Measurements from ENCODE around the gene PRKCE.
A peak's percentile ranks its signal among the peaks of the same experiment; 100 is the strongest.
"Not testable (repeated sequence)": the region's sequence is repeated elsewhere in the genome, so short reads cannot be mapped to it uniquely, and the experiment has no call there.

PRKCE gene

DNA sequence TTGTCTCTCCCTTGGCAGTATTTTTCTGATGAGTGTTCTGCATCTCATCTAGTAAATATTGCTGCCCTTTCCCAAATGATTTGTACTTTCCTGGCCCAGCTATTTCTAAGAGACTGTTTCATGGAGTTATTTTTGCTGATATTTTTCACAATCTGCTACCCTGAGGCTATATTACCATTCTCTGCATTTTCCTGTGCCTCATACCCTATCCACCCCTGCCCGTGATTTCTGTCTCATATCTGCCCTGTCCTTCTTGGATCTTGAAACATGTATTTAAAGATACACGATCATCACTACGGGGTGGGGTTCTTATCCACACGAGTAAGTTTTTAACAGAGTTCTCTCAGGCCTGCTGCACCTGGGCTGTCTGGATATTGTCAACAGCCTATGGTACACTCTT, 556.1 kb downstream of the PRKCE start:
- no peak for TF ChIP-seq ZNF274 (IDR thresholded peaks at IDR 0.05; ENCODE audit: low read depth, low read length)
- no peak overlapping the region for H3K4me3 ChIP-seq (ENCODE audit: low read length)

DNA sequence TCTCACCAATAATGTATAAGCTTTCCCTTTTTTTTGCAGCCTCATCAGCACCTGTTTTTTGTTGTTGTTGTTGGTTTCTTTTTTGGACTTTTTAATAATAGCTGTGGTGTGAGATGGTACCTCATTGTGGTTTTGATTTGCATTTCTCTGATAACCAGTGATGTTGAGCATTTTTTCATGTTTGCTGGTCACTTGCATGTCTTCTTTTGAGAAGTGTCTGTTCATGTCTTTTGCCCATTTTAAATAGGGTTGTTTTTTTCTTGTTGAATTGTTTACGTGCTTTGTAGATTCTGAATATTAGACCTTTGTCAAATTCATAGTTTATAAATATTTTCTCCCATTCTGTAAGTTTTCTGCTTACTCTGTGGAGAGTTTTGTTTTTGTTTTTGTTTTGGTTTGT, 557.3 kb downstream of the PRKCE start:
- no peak overlapping the region for H3K4me3 ChIP-seq (ENCODE audit: low read length)
- TF ChIP-seq ZNF274 (IDR thresholded peaks at IDR 0.05; ENCODE audit: low read depth, low read length) = no peak

DNA sequence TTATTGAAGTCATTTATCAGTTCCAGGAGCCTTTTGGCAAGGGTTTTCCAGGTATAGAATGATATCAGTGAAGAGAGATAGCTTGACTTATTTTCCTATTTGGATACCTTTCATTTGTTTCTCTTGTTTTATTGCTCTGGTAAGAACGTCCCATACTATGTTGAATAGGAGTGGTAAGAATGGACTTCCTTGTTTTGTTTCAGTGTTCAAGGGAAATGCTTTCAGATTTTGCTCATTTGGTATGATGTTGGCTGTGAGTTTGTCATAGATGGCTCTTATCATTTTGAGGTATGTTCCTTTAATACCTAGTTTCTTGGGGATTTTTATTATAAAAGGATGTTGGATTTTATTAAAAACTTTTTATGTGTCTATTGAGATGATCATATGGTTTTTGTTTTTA, 558.6 kb downstream of the PRKCE start:
- no peak overlapping the region for H3K4me3 ChIP-seq (ENCODE audit: low read length)
- no peak for TF ChIP-seq ZNF274 (IDR thresholded peaks at IDR 0.05; ENCODE audit: low read depth, low read length)

DNA sequence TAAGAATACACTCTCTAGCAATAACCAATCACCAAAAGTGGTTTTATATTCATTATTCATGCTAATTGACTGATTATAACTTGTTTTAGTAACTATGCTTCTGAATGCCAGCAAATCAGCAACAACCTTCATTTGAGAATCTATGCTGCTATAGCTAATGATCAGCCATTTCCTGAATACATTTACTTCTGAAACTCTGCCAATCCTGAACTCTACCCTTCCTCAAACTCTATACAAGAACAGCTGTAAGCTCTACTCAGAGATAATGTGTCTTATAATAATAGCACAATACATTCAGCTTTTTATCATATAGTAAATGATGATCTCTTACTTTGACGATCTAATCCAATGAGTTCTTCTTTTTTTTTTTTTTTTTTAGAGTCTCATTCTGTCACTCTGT, 560.0 kb downstream of the PRKCE start:
- H3K4me3 ChIP-seq (ENCODE audit: low read length) = no peak overlapping the region
- no peak for TF ChIP-seq ZNF274 (IDR thresholded peaks at IDR 0.05; ENCODE audit: low read depth, low read length)

DNA sequence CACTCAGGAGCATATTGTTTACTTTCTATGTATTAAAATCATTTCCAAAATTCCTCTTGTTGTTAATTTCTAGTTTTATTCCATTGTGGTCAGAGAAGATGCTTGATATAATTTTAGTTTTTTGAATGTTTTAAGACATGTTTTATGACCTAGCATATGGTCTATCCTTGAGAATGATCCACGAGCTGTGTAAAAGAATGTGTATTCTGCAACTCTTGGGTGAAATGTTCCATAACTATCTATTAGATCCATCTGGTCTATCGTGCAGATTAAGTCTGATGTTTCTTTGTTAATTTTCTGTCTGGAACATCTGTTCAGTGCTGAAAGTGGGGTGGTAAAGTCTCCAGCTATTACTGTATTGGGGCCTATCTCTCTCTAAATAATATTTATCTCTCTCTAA, 562.4 kb downstream of the PRKCE start:
- H3K4me3 ChIP-seq (ENCODE audit: low read length) = no peak overlapping the region
- no peak for TF ChIP-seq ZNF274 (IDR thresholded peaks at IDR 0.05; ENCODE audit: low read depth, low read length)

DNA sequence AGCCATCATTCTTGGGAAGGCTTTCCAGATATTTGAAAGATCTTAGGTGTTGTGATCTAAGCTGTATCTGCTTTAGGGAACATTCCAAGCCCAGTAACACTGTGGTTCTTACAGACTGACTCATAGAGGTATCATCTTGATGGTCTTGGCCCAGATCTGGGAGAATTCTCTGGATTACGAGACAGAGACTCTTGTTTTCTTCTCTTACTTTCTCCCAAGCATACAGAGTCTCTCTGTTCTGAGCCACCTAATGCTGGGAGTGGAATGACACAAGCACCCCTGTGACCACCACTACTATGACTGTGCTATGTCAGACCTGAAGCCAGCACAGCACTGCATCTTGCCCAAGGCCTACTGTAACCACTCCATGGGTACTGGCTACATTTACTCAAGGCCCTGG, 564.7 kb downstream of the PRKCE start:
- no peak for TF ChIP-seq ZNF274 (IDR thresholded peaks at IDR 0.05; ENCODE audit: low read depth, low read length)
- no peak overlapping the region for H3K4me3 ChIP-seq (ENCODE audit: low read length)

DNA sequence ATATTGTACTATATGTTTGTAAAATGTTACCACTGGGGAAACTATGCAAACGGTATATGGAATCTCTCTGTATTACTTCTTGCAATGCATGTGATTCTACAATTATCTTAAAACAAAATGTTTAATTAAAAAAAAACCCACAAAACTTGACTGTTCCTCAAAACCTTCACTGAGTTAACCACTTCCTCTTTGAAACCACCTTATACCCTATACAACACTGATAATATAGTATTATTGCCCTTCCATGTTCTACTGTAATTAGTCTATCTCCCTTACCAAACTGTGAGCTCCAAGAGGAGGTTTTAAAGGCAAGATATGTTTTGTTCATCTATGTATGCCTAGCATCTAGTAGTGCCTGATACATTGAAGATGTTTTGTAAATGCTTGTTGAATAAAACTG, 572.0 kb downstream of the PRKCE start:
- H3K4me3 ChIP-seq (ENCODE audit: low read length) = not testable (repeated sequence)

DNA sequence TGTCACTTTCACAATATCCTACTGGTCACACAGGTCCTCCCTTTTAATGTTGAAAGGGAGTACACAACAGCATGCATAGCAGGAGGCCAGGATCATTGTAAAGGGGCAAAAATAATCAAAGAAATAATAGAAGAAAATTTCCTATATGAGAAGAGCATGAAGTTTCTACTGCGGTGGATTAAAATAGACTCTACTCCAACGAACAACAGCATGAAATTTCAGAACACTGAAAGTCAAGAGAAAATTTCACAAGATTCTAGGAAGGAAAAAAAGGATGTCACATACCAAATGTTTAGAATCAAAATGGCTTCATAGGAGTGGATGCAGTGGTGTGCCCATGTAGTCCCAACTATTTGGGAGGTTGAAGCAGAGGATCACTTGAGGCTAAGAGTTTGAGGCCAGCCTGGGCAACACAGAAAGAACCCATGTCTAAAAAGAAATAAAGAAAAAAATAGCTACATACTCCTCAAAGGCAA, 573.7 kb downstream of the PRKCE start:
- TF ChIP-seq ZNF274 (IDR thresholded peaks at IDR 0.05; ENCODE audit: low read depth, low read length) = no peak
- no peak overlapping the region for H3K4me3 ChIP-seq (ENCODE audit: low read length)

DNA sequence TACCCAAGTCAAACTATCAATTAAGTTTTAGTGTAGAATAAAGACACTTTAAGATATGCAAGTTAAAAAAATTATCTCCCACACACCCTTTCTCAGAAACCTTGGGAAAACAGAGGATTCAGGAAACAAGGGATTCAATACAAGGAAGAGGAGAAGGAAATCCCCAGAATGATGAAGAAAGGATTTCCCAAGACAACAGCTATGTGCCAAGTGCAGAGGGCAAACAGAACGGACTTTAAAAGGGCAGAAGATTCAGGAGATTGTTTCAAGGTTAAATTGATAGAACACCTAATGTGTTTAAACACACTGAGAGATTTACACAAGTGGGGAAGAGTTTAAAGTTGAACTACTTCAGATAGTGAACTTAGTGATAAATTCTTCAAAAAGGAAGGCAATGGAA, 574.3 kb downstream of the PRKCE start:
- no peak overlapping the region for H3K4me3 ChIP-seq (ENCODE audit: low read length)
- TF ChIP-seq ZNF274 (IDR thresholded peaks at IDR 0.05; ENCODE audit: low read depth, low read length) = no peak

DNA sequence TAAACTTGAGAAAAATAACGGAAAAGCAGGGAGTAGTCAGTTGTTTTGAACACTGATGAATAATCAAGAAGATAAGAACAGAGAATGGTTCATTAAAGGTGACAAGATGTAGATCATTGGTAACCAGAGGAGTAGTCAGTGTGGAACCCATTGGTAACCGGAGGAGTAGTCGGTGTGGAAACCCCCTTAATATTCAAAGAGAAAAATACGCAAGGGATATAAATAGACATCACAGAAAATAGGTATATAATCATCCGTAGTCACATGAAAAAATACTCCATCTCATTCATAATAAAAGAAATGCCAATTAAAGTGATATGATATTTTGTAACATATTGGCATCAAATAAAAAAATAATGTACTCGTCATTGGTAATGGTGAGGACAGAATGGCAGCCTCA, 575.1 kb downstream of the PRKCE start:
- no peak overlapping the region for H3K4me3 ChIP-seq (ENCODE audit: low read length)
- no peak for TF ChIP-seq ZNF274 (IDR thresholded peaks at IDR 0.05; ENCODE audit: low read depth, low read length)

DNA sequence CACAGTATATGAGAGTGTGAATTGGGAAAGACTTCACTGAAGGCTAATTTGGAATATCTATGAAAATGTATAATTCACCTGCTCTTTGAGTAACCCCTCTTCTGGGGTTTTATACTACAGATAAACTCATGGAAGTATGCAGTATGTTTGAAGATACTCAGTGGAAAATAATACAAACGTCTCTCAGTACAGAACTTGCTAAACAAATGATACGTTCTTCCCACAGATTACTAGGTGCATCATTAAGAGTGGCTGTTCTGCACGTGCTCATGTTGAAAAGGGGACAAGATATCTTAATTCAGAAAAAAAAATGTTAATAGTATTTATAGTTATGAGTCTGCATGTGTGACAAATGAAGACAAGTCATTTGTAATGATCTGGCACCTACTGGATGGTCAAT, 575.5 kb downstream of the PRKCE start:
- H3K4me3 ChIP-seq (ENCODE audit: low read length) = no peak overlapping the region
- TF ChIP-seq ZNF274 (IDR thresholded peaks at IDR 0.05; ENCODE audit: low read depth, low read length) = no peak

DNA sequence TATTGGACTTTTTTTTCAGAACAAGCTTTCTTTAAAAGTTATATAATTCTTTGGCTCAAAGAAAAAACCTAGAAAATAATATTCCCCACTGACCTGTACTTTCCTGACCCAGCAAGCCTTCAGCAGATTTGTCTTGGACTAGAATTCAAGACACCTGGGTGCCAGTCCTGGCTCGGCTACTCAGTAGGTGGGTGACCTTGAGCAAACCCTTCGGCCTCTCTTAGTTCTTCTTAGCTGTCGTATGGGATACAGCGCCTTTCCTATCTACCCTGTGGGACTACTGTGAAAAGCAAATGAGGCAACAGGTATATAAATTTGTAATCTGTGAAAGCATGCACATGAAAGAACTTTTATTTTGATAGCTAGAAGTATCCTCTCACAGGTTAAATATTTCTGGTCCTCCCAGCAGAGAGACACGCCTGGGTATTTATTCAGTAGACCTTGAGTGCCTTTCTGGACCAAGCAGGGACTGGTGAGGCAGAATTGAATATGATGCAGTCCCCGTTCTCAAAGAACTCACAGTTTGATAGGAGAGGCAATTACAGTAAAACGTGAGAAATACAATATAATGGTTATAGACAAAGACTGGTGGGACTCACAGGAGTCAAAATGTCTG, 576.3 kb downstream of the PRKCE start:
- H3K4me3 ChIP-seq (ENCODE audit: low read length) = no peak overlapping the region
- TF ChIP-seq ZNF274 (IDR thresholded peaks at IDR 0.05; ENCODE audit: low read depth, low read length) = no peak

DNA sequence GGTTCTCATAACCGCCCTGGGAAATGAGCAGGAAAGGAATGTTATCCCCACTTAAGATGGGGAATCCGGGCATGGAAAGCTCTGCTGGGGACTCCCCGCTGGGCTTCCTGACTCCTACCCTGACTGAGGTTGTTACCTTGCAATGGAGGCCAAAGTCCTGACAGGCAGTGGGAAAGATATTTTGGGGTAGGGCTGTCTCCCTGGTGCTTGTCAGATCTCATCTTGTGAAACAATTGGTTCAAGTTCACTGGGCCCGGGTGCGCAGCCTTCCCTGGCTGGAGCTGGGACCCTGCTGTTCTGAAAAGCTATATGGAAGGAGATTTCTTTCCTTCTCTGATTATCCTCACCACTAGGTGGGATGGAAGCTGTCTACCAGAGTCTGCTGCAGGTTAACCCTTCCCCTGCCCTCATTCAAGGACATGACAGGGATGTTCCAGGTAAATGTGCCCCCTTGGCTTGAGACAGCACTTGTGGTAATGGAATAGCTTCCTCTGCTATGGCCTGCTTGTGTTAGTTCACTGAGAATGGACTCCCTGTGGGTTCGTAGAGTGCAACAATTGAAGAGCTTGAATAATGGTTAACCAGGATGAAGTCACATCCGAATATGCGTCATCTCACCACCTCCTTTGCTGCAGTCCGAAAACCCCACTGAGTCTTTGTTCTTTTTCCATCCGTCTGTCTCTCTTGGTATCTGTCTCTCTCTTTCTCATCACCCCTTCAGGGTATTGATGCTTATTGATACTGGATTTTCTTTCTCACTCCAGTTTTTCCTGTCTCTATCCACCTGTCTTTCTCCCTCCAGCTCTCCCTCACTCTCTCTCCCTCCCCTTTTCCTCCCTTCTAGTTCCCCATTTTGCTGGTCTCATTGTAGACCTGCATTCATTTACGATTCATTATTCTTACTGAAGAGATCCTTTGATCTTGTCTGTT, 577.9 kb downstream of the PRKCE start:
- no peak for TF ChIP-seq ZNF274 (IDR thresholded peaks at IDR 0.05; ENCODE audit: low read depth, low read length)
- peak overlapping the region; percentile 32; the same call in 1 of the 2 replicates for H3K4me3 ChIP-seq (ENCODE audit: low read length)

DNA sequence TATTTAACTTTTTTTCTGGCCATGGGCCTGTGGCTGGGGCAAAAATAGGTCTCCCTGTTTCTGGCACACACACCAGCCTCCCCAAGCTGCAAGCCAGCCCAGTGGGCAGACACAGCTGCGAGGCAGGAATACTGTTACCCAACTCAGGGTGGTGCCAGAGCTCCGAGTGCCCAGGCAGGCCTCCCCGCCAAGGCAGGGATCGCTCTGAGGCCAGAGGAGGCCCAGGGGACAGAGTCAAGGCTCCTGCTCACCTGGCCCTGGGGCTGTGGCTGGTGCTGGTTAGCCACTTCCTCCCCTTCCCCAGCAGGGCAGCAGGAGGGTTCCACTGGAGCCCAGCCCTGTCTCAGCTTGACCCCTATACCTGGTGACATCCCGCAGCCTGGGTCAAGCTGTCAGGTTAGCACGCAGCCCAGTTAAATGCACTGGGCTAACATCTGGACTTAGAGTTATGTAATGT, 578.7 kb downstream of the PRKCE start:
- TF ChIP-seq ZNF274 (IDR thresholded peaks at IDR 0.05; ENCODE audit: low read depth, low read length) = no peak
- H3K4me3 ChIP-seq (ENCODE audit: low read length) = no peak overlapping the region

Data from GM08714 (cell line).